T-helper 17 cell (primary cell): Measurements from ENCODE around the gene BBLN. TPM values are rescaled to one million over a fixed set of nuclear protein-coding genes. Genes with fewer than 3 reads are reported as not detected.

Experiments used
- ATAC-seq: fragments of 150-1000 bp; cut with Tn5 transposase; 2 replicates; pipeline ENCODE4 v1.10.0; 2021; ENCODE audit warnings: mild to moderate bottlenecking, moderate library complexity
- DNase-seq, 3 donors: peaks; one replicate each; pipeline versions ENCODE4 v3.0.0 to v3.0.0-alpha.2; 2020 to 2021
- H3K9me3 ChIP-seq: one replicate; pipeline ENCODE4 v1.7.0; 2013; ENCODE audit warnings: low read length, mild to moderate bottlenecking; ENCODE audit not compliant: control insufficient read depth, poor library complexity, severe bottlenecking
- H3K27ac Mint-ChIP-seq: one replicate; pipeline ENCODE4 v1.8.0; 2022; ENCODE audit warnings: mild to moderate bottlenecking, moderate library complexity, mixed read lengths
- H3K27me3 Mint-ChIP-seq: one replicate; pipeline ENCODE4 v1.8.0; 2022; ENCODE audit warnings: mixed read lengths
- H3K36me3 Mint-ChIP-seq: one replicate; pipeline ENCODE4 v1.8.0; 2022; ENCODE audit warnings: low read depth, mixed read lengths
- H3K4me1 Mint-ChIP-seq: one replicate; pipeline ENCODE4 v1.8.0; 2022; ENCODE audit warnings: mild to moderate bottlenecking, mixed read lengths
- H3K4me3 Mint-ChIP-seq: one replicate; pipeline ENCODE4 v1.8.0; 2022; ENCODE audit warnings: mild to moderate bottlenecking, moderate library complexity, mixed read lengths
- total RNA-seq, 4 donors: library from RNA in 2 of 4; stranded (reverse) in 2 of 4; gene quantifications; one replicate each; pipeline ENCODE4 v1.2.3 and lab custom pipeline; 2022 to 2026

BBLN gene
- total RNA-seq, 2 donors from 2014 or later = 71.0 to 87.9 TPM

DNA sequence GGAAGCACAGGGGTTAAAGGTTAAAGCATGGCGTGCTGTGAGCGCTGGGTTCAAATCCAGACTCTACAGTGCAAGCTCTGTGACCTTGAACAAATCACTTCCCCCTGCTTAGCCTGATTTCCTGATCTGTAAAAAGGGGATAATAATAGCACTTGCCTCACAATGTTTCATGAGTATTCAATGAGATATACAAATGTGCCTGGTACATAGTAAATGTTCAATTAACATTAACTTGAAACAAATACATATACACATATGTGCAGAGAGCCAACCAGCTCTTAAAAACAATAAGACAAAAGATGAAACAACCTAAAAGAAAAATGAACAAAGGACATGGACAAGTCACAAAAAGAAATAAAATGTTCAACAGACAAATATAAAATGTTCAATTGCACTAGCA lies 27.3 kb downstream of the BBLN start:
- H3K9me3 ChIP-seq = no peaks in the 10 kb centered on the region
- no peak for DNase-seq
- no peak for ATAC-seq
- H3K4me1 Mint-ChIP-seq = peaks cover 18% of the 10 kb centered on the region
- no peaks in the 10 kb centered on the region for H3K27me3 Mint-ChIP-seq
- no peak overlapping the region for H3K4me3 Mint-ChIP-seq
- H3K27ac Mint-ChIP-seq = peak overlapping the region; percentile 29
- peaks cover 8% of the 10 kb centered on the region for H3K36me3 Mint-ChIP-seq

DNA sequence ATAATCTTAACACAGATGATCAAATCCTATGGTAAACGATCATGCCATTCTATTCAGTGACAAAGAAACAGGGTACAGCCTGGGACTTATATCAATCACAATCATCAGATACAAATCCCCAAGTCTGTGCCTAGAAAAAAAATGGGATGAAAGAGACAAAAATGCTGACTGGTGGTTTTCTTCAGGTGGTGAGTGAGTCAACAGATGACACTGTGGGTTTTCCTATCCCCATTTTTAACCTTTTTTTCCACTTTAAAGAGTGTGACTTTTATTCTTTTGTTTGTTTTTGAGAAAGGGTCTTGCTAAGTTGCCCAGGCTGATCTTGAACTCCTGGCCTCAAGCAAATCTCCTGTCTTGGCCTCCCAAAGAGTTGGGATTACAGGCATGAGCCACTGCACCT lies 28.1 kb downstream of the BBLN start:
- Mint-ChIP-seq H3K36me3 (peaks cover 6% of the 10 kb centered on the region), H3K27ac (no peak overlapping the region), H3K4me1 (peaks cover 20% of the 10 kb centered on the region), H3K4me3 (no peak overlapping the region), H3K27me3 (no peaks in the 10 kb centered on the region)
- ATAC-seq (no peak), DNase-seq (no peak)
- H3K9me3 ChIP-seq = no peaks in the 10 kb centered on the region

DNA sequence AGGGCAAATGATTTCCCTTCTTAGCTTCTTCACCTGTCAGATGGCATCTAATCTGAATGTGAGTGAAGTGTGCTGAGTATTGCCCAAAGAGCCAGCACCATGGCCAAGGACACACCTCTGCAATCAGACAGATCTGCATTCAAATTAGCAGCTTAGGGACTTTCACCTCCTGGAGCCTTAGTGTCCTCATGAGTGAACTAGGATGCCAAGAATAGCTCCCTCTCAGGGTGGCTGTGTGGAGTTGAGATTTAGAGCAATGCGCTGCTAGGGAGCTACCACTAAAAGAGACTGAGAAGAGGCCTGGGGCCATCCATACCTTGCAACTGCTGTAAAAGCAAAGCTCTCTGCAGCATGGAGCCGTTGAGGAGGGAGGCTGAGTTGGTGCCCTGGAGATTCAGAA lies 29.9 kb downstream of the BBLN start:
- no peaks in the 10 kb centered on the region for H3K9me3 ChIP-seq
- ATAC-seq (no peak), DNase-seq (no peak)
- Mint-ChIP-seq H3K36me3 (peaks cover 6% of the 10 kb centered on the region), H3K27ac (peak overlapping the region; percentile 89), H3K4me3 (peak overlapping the region; percentile 96), H3K4me1 (peaks cover 20% of the 10 kb centered on the region), H3K27me3 (no peaks in the 10 kb centered on the region)

DNA sequence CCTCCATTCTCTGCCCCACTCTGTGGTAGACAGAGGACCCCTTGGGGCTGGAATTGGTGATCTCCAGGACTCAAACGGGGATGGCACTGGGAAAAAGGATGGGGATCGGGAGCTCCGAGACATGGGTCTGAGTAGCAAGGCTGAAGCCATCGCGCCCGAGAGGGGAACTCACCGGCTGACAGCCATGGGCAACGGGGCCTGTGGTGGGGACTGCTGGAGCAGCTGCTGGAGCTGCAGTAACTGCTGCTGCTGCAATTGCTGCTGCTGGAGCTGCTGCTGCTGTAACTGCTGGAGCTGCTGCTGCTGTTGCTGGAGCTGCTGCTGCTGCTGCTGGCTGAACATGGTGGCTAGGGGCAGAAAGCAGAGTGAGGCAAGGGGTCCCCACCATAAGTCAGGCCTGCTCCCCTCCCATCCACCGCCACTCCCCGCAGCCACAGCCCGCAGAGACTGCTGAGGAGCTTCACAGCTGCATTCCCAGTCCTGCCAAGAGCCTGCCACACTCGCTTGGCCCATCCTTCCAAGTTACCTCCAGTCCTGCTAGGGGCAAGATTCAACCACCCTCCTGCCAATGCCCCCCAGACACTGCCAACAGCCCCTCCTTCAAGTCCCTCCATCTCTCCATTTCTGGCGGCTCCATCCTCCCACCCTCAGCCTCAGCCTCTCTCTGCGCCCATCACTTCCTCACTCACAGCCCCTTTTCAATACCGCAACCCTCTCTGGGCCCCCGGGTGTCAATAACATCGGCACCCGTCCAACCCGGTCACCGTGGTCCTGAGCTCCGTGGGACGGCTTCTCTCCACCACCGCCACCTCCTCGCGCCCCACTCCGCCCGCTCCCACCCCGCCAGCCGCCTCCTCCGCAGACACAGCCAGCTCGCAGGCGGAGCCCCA lies 30.7 kb downstream of the BBLN start:
- peak overlapping the region; percentile 89 for H3K27ac Mint-ChIP-seq
- H3K9me3 ChIP-seq = no peaks in the 10 kb centered on the region
- no peak for DNase-seq
- H3K4me1 Mint-ChIP-seq = peaks cover 20% of the 10 kb centered on the region
- peaks cover 6% of the 10 kb centered on the region for H3K36me3 Mint-ChIP-seq
- H3K27me3 Mint-ChIP-seq = no peaks in the 10 kb centered on the region
- peak overlapping the region; percentile 96 for H3K4me3 Mint-ChIP-seq
- ATAC-seq = peak; percentile 62

DNA sequence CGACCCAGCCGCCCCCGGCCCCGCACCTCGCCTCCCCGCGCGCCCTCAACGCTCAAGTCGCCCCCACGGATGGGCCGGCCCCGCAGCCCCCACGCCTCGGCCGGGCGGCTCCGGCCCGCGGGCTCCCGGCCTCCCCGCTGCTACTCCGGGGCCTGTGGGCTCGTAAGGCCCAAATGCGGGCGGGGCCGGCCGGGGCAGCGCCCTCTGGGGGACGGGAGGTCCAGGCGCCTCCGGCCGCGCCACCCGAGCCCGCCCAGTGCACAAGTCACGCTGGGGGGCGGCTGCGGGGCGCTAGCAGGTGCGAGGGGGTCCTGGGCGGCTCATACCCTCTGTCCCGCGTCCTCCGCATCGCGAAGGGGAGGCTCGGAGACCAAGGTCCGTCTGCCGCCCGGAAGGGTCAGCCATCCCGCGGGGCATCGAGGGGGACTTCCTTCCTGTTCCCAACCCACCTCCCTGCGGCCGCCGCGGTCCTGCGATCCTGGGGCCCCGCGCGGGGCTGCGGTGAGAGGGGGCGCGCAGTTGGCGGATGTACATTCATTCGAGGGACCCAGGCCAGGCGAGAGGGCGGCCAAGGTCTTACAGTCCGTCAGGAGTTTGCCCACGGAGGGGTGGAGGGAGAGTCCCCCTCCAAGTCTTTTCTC lies 31.5 kb downstream of the BBLN start, which contains the start of gene CIZ1:
TSS of gene CIZ1 (minus strand) at position 167 of the 641 bp plus-strand sequence. CDS start 715 bp downstream, outside the sequence.
- DNase-seq (peak; percentile 61 to 69 (median 65)), ATAC-seq (peak; percentile 91)
- H3K36me3 Mint-ChIP-seq = peaks cover 3% of the 10 kb centered on the region
- H3K9me3 ChIP-seq = no peaks in the 10 kb centered on the region
- peak within 1 kb of the TSS; percentile 89 for H3K27ac Mint-ChIP-seq
- H3K27me3 Mint-ChIP-seq = no peaks in the 10 kb centered on the region
- peak within 1 kb of the TSS; percentile 96 for H3K4me3 Mint-ChIP-seq
- peaks cover 16% of the 10 kb centered on the region for H3K4me1 Mint-ChIP-seq

GRCh38 chr9:128192601-128193371 lies 32.7 kb downstream of the BBLN start:
- Mint-ChIP-seq H3K36me3 (peaks cover 2% of the 10 kb centered on the region), H3K4me3 (peak overlapping the region; percentile 69), H3K4me1 (peaks cover 15% of the 10 kb centered on the region), H3K27me3 (no peaks in the 10 kb centered on the region), H3K27ac (no peak overlapping the region)
- peak; percentile 38 to 47 (median 46) for DNase-seq
- no peaks in the 10 kb centered on the region for H3K9me3 ChIP-seq
- ATAC-seq = peak; percentile 75

- Mint-ChIP-seq H3K36me3 (peaks cover 2% of the 10 kb centered on the region), H3K27me3 (no peaks in the 10 kb centered on the region), H3K4me3 (no peak overlapping the region), H3K27ac (no peak overlapping the region), H3K4me1 (peaks cover 12% of the 10 kb centered on the region)
- no peaks in the 10 kb centered on the region for H3K9me3 ChIP-seq
- DNase-seq (no peak), ATAC-seq (no peak)
Observed at GRCh38 chr9:128193469-128194096, 33.5 kb downstream of the BBLN start.

DNA sequence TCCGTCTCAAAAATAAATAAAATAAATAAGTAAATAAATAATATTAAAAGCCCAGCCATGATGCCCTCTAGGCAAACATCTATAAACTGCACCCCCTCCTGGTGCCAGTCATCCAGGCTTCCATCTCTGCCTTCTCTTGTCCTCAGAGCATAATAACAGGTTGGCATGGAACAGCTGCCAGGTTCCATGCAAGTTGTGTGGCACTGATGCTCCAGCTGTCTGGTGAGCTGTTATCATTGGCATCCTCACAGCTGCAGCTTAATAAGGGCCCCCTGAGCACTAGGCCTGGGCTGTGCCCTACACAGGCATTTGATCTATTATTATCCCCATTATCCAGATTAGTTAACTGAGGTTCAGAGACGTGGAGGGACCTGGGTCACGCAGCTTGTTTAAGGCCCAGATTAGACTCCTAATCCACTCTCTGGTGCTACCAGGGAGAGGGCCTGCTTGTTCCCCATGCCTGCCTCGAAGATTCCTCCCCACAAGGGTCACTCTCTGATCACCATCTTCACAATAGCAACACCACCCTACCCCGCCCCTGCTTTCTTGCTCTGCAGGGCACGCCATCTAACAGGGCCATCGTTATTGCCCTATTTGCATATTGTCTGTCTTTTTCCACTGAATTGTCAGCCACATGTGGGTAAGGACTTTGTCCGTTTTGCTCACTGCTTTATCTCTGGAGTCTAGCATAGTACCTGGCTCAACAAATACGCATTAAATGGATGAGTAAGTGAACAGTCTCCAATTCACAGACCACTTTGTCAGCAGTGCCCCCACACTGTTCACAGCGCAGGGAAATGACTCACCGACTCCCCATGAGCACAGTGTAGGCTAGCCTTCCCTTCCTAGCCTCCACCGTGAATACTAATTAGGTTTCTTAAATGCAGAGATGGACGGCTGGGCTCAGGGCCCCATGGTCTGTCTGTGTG lies 41.6 kb downstream of the BBLN start:
- H3K9me3 ChIP-seq = no peaks in the 10 kb centered on the region
- Mint-ChIP-seq H3K36me3 (no peaks in the 10 kb centered on the region), H3K27me3 (peaks cover 14% of the 10 kb centered on the region), H3K4me3 (peak overlapping the region; percentile 7), H3K4me1 (peaks cover 9% of the 10 kb centered on the region), H3K27ac (no peak overlapping the region)
- DNase-seq (no peak), ATAC-seq (no peak)

DNA sequence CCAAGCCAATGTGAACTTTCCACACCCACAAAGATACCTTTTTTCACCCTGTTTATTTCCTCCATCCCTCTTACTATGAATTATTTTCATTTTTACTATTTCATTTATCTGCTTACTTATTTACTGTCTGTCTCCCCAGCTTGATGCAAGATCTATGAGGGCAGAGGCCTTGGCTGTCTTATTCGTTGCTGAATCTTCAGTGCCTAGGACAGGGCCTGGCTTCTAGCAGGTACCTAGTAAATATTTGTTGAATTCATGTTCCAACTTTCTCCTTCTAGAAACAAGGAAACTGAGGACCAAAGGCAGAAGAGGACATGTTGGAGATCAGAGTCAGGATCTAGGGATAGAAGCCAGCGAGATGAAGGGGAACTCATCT lies 42.6 kb downstream of the BBLN start:
- H3K36me3 Mint-ChIP-seq = no peaks in the 10 kb centered on the region
- peak overlapping the region; percentile 82 for H3K4me3 Mint-ChIP-seq
- H3K4me1 Mint-ChIP-seq = peaks cover 13% of the 10 kb centered on the region
- H3K27ac Mint-ChIP-seq = peak overlapping the region; percentile 32
- no peaks in the 10 kb centered on the region for H3K9me3 ChIP-seq
- ATAC-seq (no peak), DNase-seq (no peak)
- H3K27me3 Mint-ChIP-seq = peaks cover 19% of the 10 kb centered on the region

GRCh38 chr9:128203024-128203706 lies 43.1 kb downstream of the BBLN start, which contains the start of gene DNM1:
Gene DNM1, plus strand, starts transcription at chr9:128203379. Its CDS starts 92 bp downstream, at chr9:128203471.
- DNase-seq (peak; percentile 75 to 79 (median 78)), ATAC-seq (peak; percentile 98)
- Mint-ChIP-seq H3K4me1 (peaks cover 13% of the 10 kb centered on the region), H3K36me3 (no peaks in the 10 kb centered on the region), H3K27ac (peak within 1 kb of the TSS; percentile 32), H3K27me3 (peaks cover 19% of the 10 kb centered on the region), H3K4me3 (peak within 1 kb of the TSS; percentile 82)
- no peaks in the 10 kb centered on the region for H3K9me3 ChIP-seq

- H3K9me3 ChIP-seq = no peaks in the 10 kb centered on the region
- ATAC-seq = no peak
- no peak overlapping the region for H3K27ac Mint-ChIP-seq
- H3K27me3 Mint-ChIP-seq = peaks cover 24% of the 10 kb centered on the region
- H3K36me3 Mint-ChIP-seq = no peaks in the 10 kb centered on the region
- no peak for DNase-seq
- peak overlapping the region; percentile 81 for H3K4me3 Mint-ChIP-seq
- H3K4me1 Mint-ChIP-seq = peaks cover 15% of the 10 kb centered on the region
Observed at GRCh38 chr9:128203707-128204551, 43.9 kb downstream of the BBLN start.
